MM.1S (cell line): Measurements from ENCODE around the gene CPLX1.

Source experiments
- DNase-seq: peaks from one replicate; pipeline ENCODE4 v3.0.0-alpha.2; 2015
- H2AFZ ChIP-seq: fragments of 300-600 bp; sonication (generic); 2 replicates; pipeline ENCODE4 v1.6.0; 2016; ENCODE audit warnings: antibody characterized with exemption, low read length
- H3F3A ChIP-seq: fragments of 300-600 bp; sonication (generic); 2 replicates; pipeline ENCODE4 v1.6.1; 2016; ENCODE audit warnings: mild to moderate bottlenecking, antibody characterized with exemption, low read length, moderate library complexity, mixed read lengths; ENCODE audit not compliant: insufficient read depth
- H3K27ac ChIP-seq: fragments of 300-600 bp; sonication (generic); 2 replicates; pipeline ENCODE4 v1.5.1; 2016; ENCODE audit warnings: mild to moderate bottlenecking, low read length
- H3K27me3 ChIP-seq: fragments of 300-600 bp; sonication (generic); replicated peaks from 2 replicates; pipeline ENCODE4 v1.6.0; 2016; ENCODE audit warnings: low read length; ENCODE audit not compliant: insufficient read depth
- H3K36me3 ChIP-seq: fragments of 300-600 bp; sonication (generic); replicated peaks from 2 replicates; pipeline ENCODE4 v1.6.1; 2016; ENCODE audit warnings: mild to moderate bottlenecking, low read length, mixed read lengths; ENCODE audit not compliant: insufficient read depth
- H3K4me1 ChIP-seq: fragments of 300-600 bp; sonication (generic); 2 replicates; pipeline ENCODE4 v1.6.1; 2016; ENCODE audit warnings: low read length, mixed read lengths
- H3K4me2 ChIP-seq: fragments of 300-600 bp; sonication (generic); 2 replicates; pipeline ENCODE4 v1.6.0; 2016; ENCODE audit warnings: low read depth, low read length
- H3K4me3 ChIP-seq: fragments of 300-600 bp; sonication (generic); 2 replicates; pipeline ENCODE4 v1.5.1; 2016; ENCODE audit warnings: low read length, mixed read lengths
- H3K79me2 ChIP-seq: fragments of 300-600 bp; sonication (generic); 2 replicates; pipeline ENCODE4 v1.6.1; 2016; ENCODE audit warnings: mixed run types, low read length, mixed read lengths
- H3K9ac ChIP-seq: fragments of 300-600 bp; sonication (generic); 2 replicates; pipeline ENCODE4 v1.6.1; 2016; ENCODE audit warnings: low read length, mixed read lengths
- H3K9me2 ChIP-seq: fragments of 300-600 bp; sonication (generic); replicated peaks from 2 replicates; pipeline ENCODE4 v1.6.1; 2016; ENCODE audit warnings: mild to moderate bottlenecking, low read length, mixed read lengths; ENCODE audit not compliant: insufficient read depth
- H3K9me3 ChIP-seq: fragments of 300-600 bp; sonication (generic); replicated peaks from 2 replicates; pipeline ENCODE4 v1.6.1; 2016; ENCODE audit warnings: mild to moderate bottlenecking, low read length, mixed read lengths; ENCODE audit not compliant: insufficient read depth
- H4K20me1 ChIP-seq: fragments of 300-600 bp; sonication (generic); 2 replicates; pipeline ENCODE4 v1.6.1; 2016; ENCODE audit warnings: mild to moderate bottlenecking, low read length, moderate library complexity, mixed read lengths; ENCODE audit not compliant: insufficient read depth
- CTCF ChIP-seq: fragments of 300-600 bp; sonication (generic); IDR thresholded peaks from 2 replicates; pipeline ENCODE4 v1.5.1; 2016; ENCODE audit warnings: antibody characterized with exemption, low read length, mixed read lengths
- EZH2 ChIP-seq: fragments of 300-600 bp; sonication (generic); optimal IDR thresholded peaks from 2 replicates; pipeline ENCODE3; 2017; ENCODE audit warnings: low read depth, mild to moderate bottlenecking, antibody characterized with exemption, low read length, mixed read lengths
- EZH2phosphoT487 ChIP-seq: fragments of 300-600 bp; sonication (generic); IDR thresholded peaks from 2 replicates; pipeline ENCODE4 v1.6.1; 2018; ENCODE audit warnings: antibody characterized with exemption, low read length

The CPLX1 gene

GRCh38 chr4:743463-744211 lies 82.3 kb downstream of the CPLX1 start:
- no peak for DNase-seq
- Histone ChIP-seq H3F3A (no peaks in the 10 kb centered on the region), H2AFZ (no peak overlapping the region), H3K4me3 (no peak overlapping the region), H3K27ac (no peak overlapping the region), H4K20me1 (no peaks in the 10 kb centered on the region), H3K27me3 (no peaks in the 10 kb centered on the region), H3K79me2 (no peaks in the 10 kb centered on the region), H3K9me2 (no peaks in the 10 kb centered on the region), H3K4me2 (no peak overlapping the region), H3K4me1 (no peaks in the 10 kb centered on the region), H3K36me3 (no peaks in the 10 kb centered on the region), H3K9me3 (no peaks in the 10 kb centered on the region), H3K9ac (no peak overlapping the region)
- TF ChIP-seq EZH2 (no peak), EZH2phosphoT487 (no peak), CTCF (no peak)

- Histone ChIP-seq H3K36me3 (no peaks in the 10 kb centered on the region), H3K9ac (no peak overlapping the region), H3K9me2 (no peaks in the 10 kb centered on the region), H3K79me2 (no peaks in the 10 kb centered on the region), H3K9me3 (no peaks in the 10 kb centered on the region), H2AFZ (no peak overlapping the region), H3K27ac (no peak overlapping the region), H3F3A (no peaks in the 10 kb centered on the region), H4K20me1 (no peaks in the 10 kb centered on the region), H3K4me1 (no peaks in the 10 kb centered on the region), H3K4me2 (no peak overlapping the region), H3K27me3 (no peaks in the 10 kb centered on the region), H3K4me3 (no peak overlapping the region)
- DNase-seq, result peak; percentile 36
- TF ChIP-seq EZH2phosphoT487, result no peak
- peak; percentile 54 for TF ChIP-seq CTCF
These were observed 83.1 kb downstream of the CPLX1 start for GRCh38 chr4:742742-743311.

- H3K36me3 ChIP-seq, result no peaks in the 10 kb centered on the region
- no peaks in the 10 kb centered on the region for H3K79me2 ChIP-seq
- H3K9me2 ChIP-seq, result no peaks in the 10 kb centered on the region
- no peak overlapping the region for H3K27ac ChIP-seq
- no peak overlapping the region for H3K9ac ChIP-seq
- no peak overlapping the region for H3K4me3 ChIP-seq
- H2AFZ ChIP-seq, result no peak overlapping the region
- no peak for TF ChIP-seq EZH2
- no peak for TF ChIP-seq EZH2phosphoT487
- no peak for TF ChIP-seq CTCF
- no peak overlapping the region for H3K4me2 ChIP-seq
- H3F3A ChIP-seq, result no peaks in the 10 kb centered on the region
- no peaks in the 10 kb centered on the region for H3K9me3 ChIP-seq
- H3K27me3 ChIP-seq, result no peaks in the 10 kb centered on the region
- H4K20me1 ChIP-seq, result no peaks in the 10 kb centered on the region
- no peaks in the 10 kb centered on the region for H3K4me1 ChIP-seq
- no peak for DNase-seq
These were observed 83.7 kb downstream of the CPLX1 start for GRCh38 chr4:742096-742741.
